Neural progenitor cell (in vitro differentiated cells): ENCODE results near the gene CARD19.

Experiments used
- EZH2 ChIP-seq: fragments of 200-600 bp; sonication (generic); IDR thresholded peaks from 2 replicates; pipeline ENCODE4 v1.6.1; 2017; ENCODE audit warnings: antibody characterized with exemption, mild to moderate bottlenecking, moderate library complexity
- EZH2phosphoT487 ChIP-seq: fragments of 200-600 bp; sonication (generic); IDR thresholded peaks from 2 replicates; pipeline ENCODE4 v1.6.1; 2017; ENCODE audit warnings: antibody characterized with exemption
- TF ChIP-seq, protein P1 (sequence below): fragments of 200-600 bp; sonication (generic); IDR thresholded peaks from 2 replicates; pipeline ENCODE4 v1.5.1; 2017; ENCODE audit warnings: antibody characterized with exemption, mild to moderate bottlenecking

DNA sequence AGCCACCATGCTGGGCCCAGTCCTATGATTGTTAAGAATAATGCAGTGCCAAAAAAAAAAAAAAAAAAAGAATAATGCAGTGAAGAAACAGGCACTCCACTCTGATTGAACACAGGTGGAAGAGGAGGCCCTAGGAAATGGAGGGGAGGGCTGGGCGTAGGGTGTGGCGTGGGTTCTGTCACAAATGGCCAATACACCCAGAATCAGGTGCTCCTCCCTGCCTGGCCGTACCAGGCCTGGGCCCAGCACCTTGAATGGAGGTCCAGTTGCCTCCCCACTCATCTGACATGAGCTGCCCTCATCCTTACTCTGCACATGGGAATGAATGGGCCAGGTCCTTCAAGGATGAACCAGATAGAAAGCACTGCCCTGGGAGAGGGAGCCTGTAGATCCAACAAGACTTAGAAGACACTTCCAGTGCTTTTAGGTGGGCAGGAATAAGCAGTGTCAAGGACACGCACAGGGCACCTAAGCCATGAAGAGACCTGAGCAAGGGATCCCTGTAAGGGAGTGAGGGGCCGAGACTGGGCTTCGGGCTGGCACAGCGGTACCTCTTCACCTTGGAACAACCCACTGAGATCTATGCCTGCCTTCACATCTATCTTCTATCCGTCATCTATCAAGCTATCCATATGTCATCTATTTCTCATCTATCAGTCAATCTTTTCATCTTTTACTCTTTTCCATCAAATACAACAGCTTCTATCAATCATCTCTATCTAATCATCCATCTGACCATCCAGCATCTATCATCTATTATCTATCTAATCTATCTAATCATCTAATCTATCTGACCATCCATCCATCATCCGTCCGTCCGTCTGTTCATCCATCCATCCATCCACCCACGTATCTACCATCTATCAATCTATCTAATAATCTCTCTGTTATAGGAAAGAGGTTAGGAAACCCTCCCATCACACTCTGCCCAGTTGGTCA, 22.2 kb downstream of the CARD19 start:
- TF ChIP-seq, protein P1, sequence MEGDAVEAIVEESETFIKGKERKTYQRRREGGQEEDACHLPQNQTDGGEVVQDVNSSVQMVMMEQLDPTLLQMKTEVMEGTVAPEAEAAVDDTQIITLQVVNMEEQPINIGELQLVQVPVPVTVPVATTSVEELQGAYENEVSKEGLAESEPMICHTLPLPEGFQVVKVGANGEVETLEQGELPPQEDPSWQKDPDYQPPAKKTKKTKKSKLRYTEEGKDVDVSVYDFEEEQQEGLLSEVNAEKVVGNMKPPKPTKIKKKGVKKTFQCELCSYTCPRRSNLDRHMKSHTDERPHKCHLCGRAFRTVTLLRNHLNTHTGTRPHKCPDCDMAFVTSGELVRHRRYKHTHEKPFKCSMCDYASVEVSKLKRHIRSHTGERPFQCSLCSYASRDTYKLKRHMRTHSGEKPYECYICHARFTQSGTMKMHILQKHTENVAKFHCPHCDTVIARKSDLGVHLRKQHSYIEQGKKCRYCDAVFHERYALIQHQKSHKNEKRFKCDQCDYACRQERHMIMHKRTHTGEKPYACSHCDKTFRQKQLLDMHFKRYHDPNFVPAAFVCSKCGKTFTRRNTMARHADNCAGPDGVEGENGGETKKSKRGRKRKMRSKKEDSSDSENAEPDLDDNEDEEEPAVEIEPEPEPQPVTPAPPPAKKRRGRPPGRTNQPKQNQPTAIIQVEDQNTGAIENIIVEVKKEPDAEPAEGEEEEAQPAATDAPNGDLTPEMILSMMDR, result no peak
- TF ChIP-seq EZH2phosphoT487 (no peak), EZH2 (no peak)
